Lower leg skin (tissue), 4 donors: ENCODE results near the gene C2. TPM values are rescaled to one million over a fixed set of nuclear protein-coding genes. Genes with fewer than 3 reads are reported as not detected.

Experiments
- DNase-seq, 2 donors: peaks; one replicate each; pipeline ENCODE4 v3.0.0-alpha.2; 2019; ENCODE audit warnings: low spot score in 2 of 2
- H3K4me3 ChIP-seq: fragments of 200-600 bp; sonication (generic); 2 replicates; pipeline ENCODE4 v1.5.1; 2017; ENCODE audit warnings: mild to moderate bottlenecking, low read depth; ENCODE audit not compliant: poor library complexity, severe bottlenecking
- CTCF ChIP-seq, 3 donors: fragments of 450-650 bp; IDR thresholded peaks; one replicate each; pipeline ENCODE4 v1.5.1; 2016; ENCODE audit warnings: antibody characterized with exemption in 3 of 3, mild to moderate bottlenecking in 3 of 3, moderate library complexity in 2 of 3
- POLR2A ChIP-seq, 2 donors: fragments of 450-650 bp; IDR thresholded peaks; one replicate each; pipeline ENCODE4 v1.6.1; 2016 to 2017; ENCODE audit warnings: antibody characterized with exemption in 2 of 2, mild to moderate bottlenecking in 1 of 2, moderate library complexity in 1 of 2
- WGBS, 2 donors: methylation state at CpG; one replicate each; pipeline ENCODE4 v1.1.5; 2018; 5-methylcytosine and 5-hydroxymethylcytosine counted together
- intact Hi-C: fragments of 100-400 bp; cut with DNase I; formaldehyde crosslinking; loops from one replicate; pipeline ENCODE4 v1.15.0; 2023; ENCODE audit warnings: low total_unique reads
- total RNA-seq, 4 donors: library from RNA; depleted of rRNA; stranded (reverse); fragments of >200 nt; gene quantifications; one replicate each; pipeline ENCODE4 v1.1.0, GENCODE V29; 2016

Gene C2
- total RNA-seq, 4 donors from 2014 or later: 4.9 to 7.7 (median 6.7) TPM

GRCh38 chr6:31935021-31935420 is 7.5 kb downstream of the C2 start:
- no peak for DNase-seq
- TF ChIP-seq POLR2A (IDR thresholded peaks at IDR 0.05) (no peak), CTCF (IDR thresholded peaks at IDR 0.05) (no peak)
- 72 to 79% methylated on average over 3 of the region's 3 CpGs for WGBS, 2 donors
- intact Hi-C loops: no loop called here
- H3K4me3 ChIP-seq: no peak overlapping the region

- TF ChIP-seq CTCF (IDR thresholded peaks at IDR 0.05): no peak
- TF ChIP-seq POLR2A (IDR thresholded peaks at IDR 0.05): no peak
- intact Hi-C loops: no loop called here
- 84 to 87% methylated on average over 9 of the region's 9 CpGs for WGBS, 2 donors
- no peak for DNase-seq
- H3K4me3 ChIP-seq: no peak overlapping the region
Observed at GRCh38 chr6:31935823-31936222, 8.3 kb downstream of the C2 start.

- WGBS, 2 donors: 20 to 22% methylated on average over 6 of the region's 6 CpGs
- no peak for DNase-seq
- TF ChIP-seq CTCF (IDR thresholded peaks at IDR 0.05): no peak
- TF ChIP-seq POLR2A (IDR thresholded peaks at IDR 0.05): no peak
- intact Hi-C loops: no loop called here
- no peak overlapping the region for H3K4me3 ChIP-seq
Observed at GRCh38 chr6:31940256-31940664, 12.7 kb downstream of the C2 start.

- TF ChIP-seq POLR2A (IDR thresholded peaks at IDR 0.05) (no peak), CTCF (IDR thresholded peaks at IDR 0.05) (no peak)
- no peak for DNase-seq
- WGBS, 2 donors: 90 to 93% methylated on average over 3 of the region's 3 CpGs
- H3K4me3 ChIP-seq: no peak overlapping the region
- intact Hi-C loops: no loop called here
Observed at GRCh38 chr6:31943742-31944141, 16.2 kb downstream of the C2 start.

- no peak for TF ChIP-seq CTCF (IDR thresholded peaks at IDR 0.05)
- TF ChIP-seq POLR2A (IDR thresholded peaks at IDR 0.05): no peak
- no peak for DNase-seq
- H3K4me3 ChIP-seq: no peak overlapping the region
- intact Hi-C loops: no loop called here
- WGBS, 2 donors: 40 to 43% methylated on average over 9 of the region's 9 CpGs
Observed at GRCh38 chr6:31945154-31945506, 17.6 kb downstream of the C2 start.
